Left lung (tissue), 10 donors: ENCODE data around the gene KATNAL2. TPM values are rescaled to one million over a fixed set of nuclear protein-coding genes. Genes with fewer than 3 reads are reported as not detected.

Source experiments
- ATAC-seq: fragments of 200-7000 bp; cut with Tn5 transposase; one replicate; pipeline ENCODE4 v1.9.1; 2020; ENCODE audit warnings: moderate library complexity
- DNase-seq, 4 donors: peaks; one replicate each; pipeline ENCODE4 v3.0.0-alpha.2; 2013 to 2020
- H3K27ac ChIP-seq, 2 donors: fragments of 200-600 bp; sonication (generic) in 1 of 2; one replicate each; pipeline versions ENCODE4 v1.5.0 to v1.8.0; 2020 to 2021
- H3K27me3 ChIP-seq, 2 donors: fragments of 200-600 bp; sonication (generic) in 1 of 2; one replicate each; pipeline versions ENCODE4 v1.5.0 to v1.8.0; 2020 to 2021
- H3K36me3 ChIP-seq, 2 donors: fragments of 200-600 bp; sonication (generic) in 1 of 2; one replicate each; pipeline versions ENCODE4 v1.5.0 to v1.8.0; 2020 to 2021
- H3K4me1 ChIP-seq, 2 donors: fragments of 200-600 bp; one replicate each; pipeline ENCODE4 v1.8.0; 2021
- H3K4me3 ChIP-seq, 2 donors: fragments of 200-600 bp; sonication (generic) in 1 of 2; one replicate each; pipeline versions ENCODE4 v1.5.0 to v1.8.0; 2020 to 2021; ENCODE audit warnings: mild to moderate bottlenecking in 1 of 2
- H3K9me3 ChIP-seq, 2 donors: fragments of 200-600 bp; sonication (generic) in 1 of 2; one replicate each; pipeline versions ENCODE4 v1.5.0 to v1.8.0; 2020 to 2021
- CTCF ChIP-seq, 2 donors: fragments of 200-600 bp; sonication (generic) in 1 of 2; IDR thresholded peaks; one replicate each; pipeline versions ENCODE4 v1.5.0 to v1.8.0; 2021; ENCODE audit warnings: antibody characterized with exemption in 2 of 2
- intact Hi-C, 2 donors: fragments of 100-400 bp; cut with DNase I; formaldehyde crosslinking; loops; one replicate each; pipeline versions ENCODE4 v1.11.2 to v1.14.2; 2022
- polyA plus RNA-seq, 6 donors: library from polyadenylated mRNA; unstranded; fragments of 120-200 nt; gene quantifications; one replicate each; pipeline ENCODE4 v1.2.1, GENCODE V29; 2013; ENCODE audit not compliant: insufficient read length in 6 of 6
- total RNA-seq, 2 donors: library from RNA; stranded (reverse); fragmentation: NEBNext Ultra II Directional; extraction: Animal tissue kit (Norgen Biotek cat#: 25700); gene quantifications; one replicate each; pipeline ENCODE4 v1.2.1, GENCODE V29; 2021
- donor health status: DM: no; HTN: yes; CAD: no.
- donor health status: DM: no; HTN: no; CAD: no.

Gene KATNAL2
- total and polyA plus RNA-seq, 8 donors: 2.4 to 8.8 (median 6.9) TPM

- Histone ChIP-seq H3K4me1 (no peaks in the 10 kb centered on the region), H3K4me3 (no peak overlapping the region), H3K27ac (no peak overlapping the region), H3K9me3 (no peaks in the 10 kb centered on the region), H3K27me3 (no peaks in the 10 kb centered on the region), H3K36me3 (no peaks in the 10 kb centered on the region)
- ATAC-seq (no peak), DNase-seq (no peak)
- TF ChIP-seq CTCF (IDR thresholded peaks at IDR 0.05): no peak
- intact Hi-C loops: no loop called here
Observed at GRCh38 chr18:47080872-47081271, 163.5 kb downstream of the KATNAL2 start.

GRCh38 chr18:47081578-47081977 is 164.2 kb downstream of the KATNAL2 start:
- TF ChIP-seq CTCF (IDR thresholded peaks at IDR 0.05): no peak
- DNase-seq (no peak), ATAC-seq (no peak)
- H3K4me3 ChIP-seq: no peak overlapping the region
- no peaks in the 10 kb centered on the region for H3K9me3 ChIP-seq
- H3K27me3 ChIP-seq: no peaks in the 10 kb centered on the region
- no peaks in the 10 kb centered on the region for H3K36me3 ChIP-seq
- H3K27ac ChIP-seq: no peak overlapping the region
- intact Hi-C loops: no loop called here
- no peaks in the 10 kb centered on the region for H3K4me1 ChIP-seq

GRCh38 chr18:47087676-47088075 is 170.3 kb downstream of the KATNAL2 start:
- no peaks in the 10 kb centered on the region for H3K9me3 ChIP-seq
- no peaks in the 10 kb centered on the region for H3K27me3 ChIP-seq
- DNase-seq (no peak), ATAC-seq (no peak)
- intact Hi-C loops: no loop called here
- no peak overlapping the region for H3K27ac ChIP-seq
- H3K4me1 ChIP-seq: no peaks in the 10 kb centered on the region
- H3K36me3 ChIP-seq: no peaks in the 10 kb centered on the region
- TF ChIP-seq CTCF (IDR thresholded peaks at IDR 0.05): no peak
- no peak overlapping the region for H3K4me3 ChIP-seq

- no peaks in the 10 kb centered on the region for H3K27me3 ChIP-seq
- no peaks in the 10 kb centered on the region for H3K36me3 ChIP-seq
- intact Hi-C loops: no loop called here
- DNase-seq (no peak), ATAC-seq (no peak)
- no peaks in the 10 kb centered on the region for H3K9me3 ChIP-seq
- H3K4me3 ChIP-seq: no peak overlapping the region
- no peak for TF ChIP-seq CTCF (IDR thresholded peaks at IDR 0.05)
- H3K4me1 ChIP-seq: no peaks in the 10 kb centered on the region
- H3K27ac ChIP-seq: no peak overlapping the region
Observed at GRCh38 chr18:47095810-47096209, 178.4 kb downstream of the KATNAL2 start.

GRCh38 chr18:47100212-47100831 is 182.9 kb downstream of the KATNAL2 start:
- Histone ChIP-seq H3K27ac (no peak overlapping the region), H3K9me3 (no peaks in the 10 kb centered on the region), H3K36me3 (peaks cover 0 to 13% of the 10 kb centered on the region in 2 donors), H3K4me3 (no peak overlapping the region), H3K4me1 (no peaks in the 10 kb centered on the region), H3K27me3 (no peaks in the 10 kb centered on the region)
- ATAC-seq: peak; percentile 89
- peak in 3 of 4 donors; percentile 33 to 52 (median 36) for DNase-seq
- TF ChIP-seq CTCF (IDR thresholded peaks at IDR 0.05): peak; percentile 61 to 62
- intact Hi-C loops: loop anchor here in 1 of 2 donors (5.0 kb wide), 1 partner anchor 102 kb away; no protein-coding TSS in a partner anchor
